ENCODE results near the gene TNK1.

DNA sequence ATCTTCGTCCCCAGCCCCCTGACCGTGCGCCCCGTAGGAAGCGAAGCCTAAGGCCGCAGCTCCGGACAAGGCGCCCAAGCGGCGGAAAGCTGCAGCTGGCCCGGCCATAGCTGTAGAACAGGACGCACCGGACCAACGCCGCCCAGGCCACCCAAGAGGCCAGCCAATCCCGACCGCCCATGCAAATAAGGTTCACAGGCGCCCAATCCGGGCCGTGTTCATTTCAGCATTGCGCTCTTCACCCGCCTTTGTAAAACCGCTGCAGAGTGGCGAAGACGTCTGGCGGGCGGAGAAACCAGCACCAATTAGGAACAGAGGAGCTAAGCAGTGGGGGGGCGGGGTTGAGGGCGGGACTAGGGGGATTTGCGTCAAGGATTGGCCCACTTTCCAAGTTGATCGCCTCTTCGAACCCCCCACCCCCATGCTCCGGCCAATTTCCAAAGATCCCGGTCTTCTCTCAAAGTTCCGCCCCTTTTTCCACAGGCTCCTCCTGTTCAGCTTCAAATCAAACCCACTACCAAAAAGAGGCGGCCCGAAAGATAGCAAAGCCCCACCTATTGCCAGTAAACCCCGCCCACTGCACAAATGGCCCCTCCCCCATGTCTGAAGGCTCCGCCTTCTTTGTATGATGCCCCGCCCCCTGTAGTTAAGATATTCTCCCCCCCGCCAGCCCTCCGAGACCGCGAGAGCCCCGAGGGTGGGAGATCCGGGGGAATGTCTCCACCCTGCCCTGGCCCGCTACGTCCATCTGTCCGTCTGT lies 23.3 kb downstream of the TNK1 start, which contains the start of gene TMEM256:
- peak; percentile 66 to 96 for TF ChIP-seq POLR2AphosphoS5 (IDR thresholded peaks at IDR 0.05)
- TF ChIP-seq, protein P1, sequence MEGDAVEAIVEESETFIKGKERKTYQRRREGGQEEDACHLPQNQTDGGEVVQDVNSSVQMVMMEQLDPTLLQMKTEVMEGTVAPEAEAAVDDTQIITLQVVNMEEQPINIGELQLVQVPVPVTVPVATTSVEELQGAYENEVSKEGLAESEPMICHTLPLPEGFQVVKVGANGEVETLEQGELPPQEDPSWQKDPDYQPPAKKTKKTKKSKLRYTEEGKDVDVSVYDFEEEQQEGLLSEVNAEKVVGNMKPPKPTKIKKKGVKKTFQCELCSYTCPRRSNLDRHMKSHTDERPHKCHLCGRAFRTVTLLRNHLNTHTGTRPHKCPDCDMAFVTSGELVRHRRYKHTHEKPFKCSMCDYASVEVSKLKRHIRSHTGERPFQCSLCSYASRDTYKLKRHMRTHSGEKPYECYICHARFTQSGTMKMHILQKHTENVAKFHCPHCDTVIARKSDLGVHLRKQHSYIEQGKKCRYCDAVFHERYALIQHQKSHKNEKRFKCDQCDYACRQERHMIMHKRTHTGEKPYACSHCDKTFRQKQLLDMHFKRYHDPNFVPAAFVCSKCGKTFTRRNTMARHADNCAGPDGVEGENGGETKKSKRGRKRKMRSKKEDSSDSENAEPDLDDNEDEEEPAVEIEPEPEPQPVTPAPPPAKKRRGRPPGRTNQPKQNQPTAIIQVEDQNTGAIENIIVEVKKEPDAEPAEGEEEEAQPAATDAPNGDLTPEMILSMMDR (IDR thresholded peaks at IDR 0.05) = peak in 3 of 6 experiments; percentile 3 to 40 (median 36)

All from upper lobe of left lung (tissue), 4 donors.